Rectal smooth muscle tissue (tissue), 1 donor: ENCODE data around the gene VEGFA.

ENCODE experiments used
- H3K27ac ChIP-seq: one replicate; pipeline ENCODE4 v1.7.0; 2013; ENCODE audit warnings: low read depth, low read length, inconsistent platforms
- H3K27me3 ChIP-seq: one replicate; pipeline ENCODE4 v1.7.0; 2013; ENCODE audit warnings: low read length; ENCODE audit not compliant: control insufficient read depth, insufficient read depth
- H3K36me3 ChIP-seq: one replicate; pipeline ENCODE4 v1.7.0; 2013; ENCODE audit warnings: low read length; ENCODE audit not compliant: control insufficient read depth, insufficient read depth
- H3K4me1 ChIP-seq: one replicate; pipeline ENCODE4 v1.7.0; 2013; ENCODE audit warnings: low read length; ENCODE audit not compliant: control insufficient read depth, insufficient read depth
- H3K4me3 ChIP-seq: one replicate; pipeline ENCODE4 v1.7.0; 2013; ENCODE audit warnings: low read length
- H3K9ac ChIP-seq: one replicate; pipeline ENCODE4 v1.7.0; 2013; ENCODE audit warnings: low read length

The VEGFA gene

GRCh38 chr6:43741829-43742228 lies 28.2 kb upstream of the VEGFA start:
- Histone ChIP-seq H3K9ac (no peak overlapping the region), H3K36me3 (no peaks in the 10 kb centered on the region), H3K27me3 (peaks cover 3% of the 10 kb centered on the region), H3K27ac (no peak overlapping the region), H3K4me3 (no peak overlapping the region), H3K4me1 (no peaks in the 10 kb centered on the region)

- Histone ChIP-seq H3K4me1 (no peaks in the 10 kb centered on the region), H3K27ac (no peak overlapping the region), H3K4me3 (no peak overlapping the region), H3K9ac (no peak overlapping the region), H3K27me3 (peaks cover 3% of the 10 kb centered on the region), H3K36me3 (no peaks in the 10 kb centered on the region)
These were observed 27.7 kb upstream of the VEGFA start for GRCh38 chr6:43742285-43742684.

- Histone ChIP-seq H3K27ac (no peak overlapping the region), H3K27me3 (peaks cover 3% of the 10 kb centered on the region), H3K9ac (no peak overlapping the region), H3K36me3 (no peaks in the 10 kb centered on the region), H3K4me1 (no peaks in the 10 kb centered on the region), H3K4me3 (no peak overlapping the region)
These were observed 26.9 kb upstream of the VEGFA start for GRCh38 chr6:43742931-43743632.

GRCh38 chr6:43743682-43744381 lies 26.2 kb upstream of the VEGFA start:
- Histone ChIP-seq H3K4me3 (no peak overlapping the region), H3K27ac (no peak overlapping the region), H3K9ac (no peak overlapping the region), H3K36me3 (no peaks in the 10 kb centered on the region), H3K27me3 (peaks cover 3% of the 10 kb centered on the region), H3K4me1 (no peaks in the 10 kb centered on the region)

- no peaks in the 10 kb centered on the region for H3K36me3 ChIP-seq
- H3K9ac ChIP-seq, result no peak overlapping the region
- no peak overlapping the region for H3K4me3 ChIP-seq
- H3K27me3 ChIP-seq, result peaks cover 3% of the 10 kb centered on the region
- H3K4me1 ChIP-seq, result no peaks in the 10 kb centered on the region
- H3K27ac ChIP-seq, result no peak overlapping the region
These were observed 25.5 kb upstream of the VEGFA start for GRCh38 chr6:43744491-43744890.

GRCh38 chr6:43744931-43745727 lies 24.9 kb upstream of the VEGFA start:
- Histone ChIP-seq H3K4me1 (no peaks in the 10 kb centered on the region), H3K27ac (no peak overlapping the region), H3K4me3 (no peak overlapping the region), H3K27me3 (peaks cover 3% of the 10 kb centered on the region), H3K36me3 (no peaks in the 10 kb centered on the region), H3K9ac (no peak overlapping the region)

- H3K4me3 ChIP-seq, result no peak overlapping the region
- no peaks in the 10 kb centered on the region for H3K36me3 ChIP-seq
- peaks cover 3% of the 10 kb centered on the region for H3K27me3 ChIP-seq
- no peaks in the 10 kb centered on the region for H3K4me1 ChIP-seq
- H3K9ac ChIP-seq, result no peak overlapping the region
- no peak overlapping the region for H3K27ac ChIP-seq
These were observed 23.9 kb upstream of the VEGFA start for GRCh38 chr6:43746071-43746470.

GRCh38 chr6:43746613-43747102 lies 23.4 kb upstream of the VEGFA start:
- H3K9ac ChIP-seq, result no peak overlapping the region
- H3K27me3 ChIP-seq, result peaks cover 3% of the 10 kb centered on the region
- H3K36me3 ChIP-seq, result no peaks in the 10 kb centered on the region
- no peak overlapping the region for H3K27ac ChIP-seq
- no peaks in the 10 kb centered on the region for H3K4me1 ChIP-seq
- no peak overlapping the region for H3K4me3 ChIP-seq

- Histone ChIP-seq H3K36me3 (no peaks in the 10 kb centered on the region), H3K4me1 (no peaks in the 10 kb centered on the region), H3K27me3 (peaks cover 3% of the 10 kb centered on the region), H3K27ac (no peak overlapping the region), H3K4me3 (no peak overlapping the region), H3K9ac (no peak overlapping the region)
These were observed 22.2 kb upstream of the VEGFA start for GRCh38 chr6:43747784-43748183.

GRCh38 chr6:43748765-43749164 lies 21.2 kb upstream of the VEGFA start:
- Histone ChIP-seq H3K27me3 (peaks cover 3% of the 10 kb centered on the region), H3K27ac (no peak overlapping the region), H3K36me3 (no peaks in the 10 kb centered on the region), H3K4me3 (no peak overlapping the region), H3K4me1 (no peaks in the 10 kb centered on the region), H3K9ac (no peak overlapping the region)

GRCh38 chr6:43749461-43749860 lies 20.6 kb upstream of the VEGFA start:
- no peaks in the 10 kb centered on the region for H3K4me1 ChIP-seq
- H3K36me3 ChIP-seq, result no peaks in the 10 kb centered on the region
- no peak overlapping the region for H3K9ac ChIP-seq
- H3K27ac ChIP-seq, result no peak overlapping the region
- peaks cover 3% of the 10 kb centered on the region for H3K27me3 ChIP-seq
- H3K4me3 ChIP-seq, result no peak overlapping the region

GRCh38 chr6:43750622-43751021 lies 19.4 kb upstream of the VEGFA start:
- Histone ChIP-seq H3K4me1 (no peaks in the 10 kb centered on the region), H3K27me3 (no peaks in the 10 kb centered on the region), H3K9ac (no peak overlapping the region), H3K4me3 (no peak overlapping the region), H3K36me3 (no peaks in the 10 kb centered on the region), H3K27ac (no peak overlapping the region)
